SJSA1 (cell line): ENCODE measurements around the gene TAB2. TPM values are rescaled to one million over a fixed set of nuclear protein-coding genes. Genes with fewer than 3 reads are reported as not detected.
"Not testable (repeated sequence)": the region's sequence is repeated elsewhere in the genome, so short reads cannot be mapped to it uniquely, and the experiment has no call there.

Source experiments
- DNase-seq, 2 experiments: peaks; one replicate each; pipeline ENCODE4 v3.0.0-alpha.2; 2015 to 2020; ENCODE audit warnings: low spot score in 2 of 2, low read depth in 1 of 2
- H3K27ac ChIP-seq: fragments of 250-450 bp; sonication (Bioruptor Pico); 2 replicates; pipeline ENCODE4 v1.5.1; 2020; ENCODE audit warnings: mild to moderate bottlenecking, moderate library complexity
- H3K27me3 ChIP-seq: fragments of 250-450 bp; sonication (Bioruptor Pico); replicated peaks from 2 replicates; pipeline ENCODE4 v1.5.1; 2020; ENCODE audit warnings: mild to moderate bottlenecking, moderate library complexity
- H3K36me3 ChIP-seq: fragments of 250-450 bp; sonication (Bioruptor Pico); 2 replicates; pipeline ENCODE4 v1.5.1; 2020; ENCODE audit warnings: mild to moderate bottlenecking
- H3K4me1 ChIP-seq: fragments of 250-450 bp; sonication (Bioruptor Pico); replicated peaks from 2 replicates; pipeline ENCODE4 v1.6.1; 2021; ENCODE audit warnings: mild to moderate bottlenecking
- H3K4me3 ChIP-seq: fragments of 250-450 bp; sonication (Bioruptor Pico); 2 replicates; pipeline ENCODE4 v1.5.1; 2020; ENCODE audit warnings: mild to moderate bottlenecking
- H3K9me3 ChIP-seq: fragments of 250-450 bp; sonication (Bioruptor Pico); replicated peaks from 2 replicates; pipeline ENCODE4 v1.5.1; 2020; ENCODE audit warnings: mild to moderate bottlenecking
- total RNA-seq: library from RNA; depleted of rRNA; stranded (reverse); fragments of >200 nt; shearing (Covaris generic); gene quantifications from 2 replicates; pipeline ENCODE4 v1.2.3, GENCODE V29; 2014

TAB2 gene
- total RNA-seq, 1 experiment from 2014 or later, result 48.5 TPM

GRCh38 chr6:149318581-149319286, 1.2 kb downstream of the TAB2 start:
- H3K4me1 ChIP-seq, result peaks cover 37% of the 10 kb centered on the region
- DNase-seq, result peak in 1 of 2 experiments; percentile 50
- H3K36me3 ChIP-seq, result peaks cover 10% of the 10 kb centered on the region
- no peaks in the 10 kb centered on the region for H3K9me3 ChIP-seq
- H3K27me3 ChIP-seq, result no peaks in the 10 kb centered on the region; the same call in 1 of the 2 replicates
- peak overlapping the region; percentile 97 for H3K4me3 ChIP-seq
- H3K27ac ChIP-seq, result peak overlapping the region; percentile 57

GRCh38 chr6:149319422-149319821, 1.9 kb downstream of the TAB2 start:
- Histone ChIP-seq H3K27me3 (no peaks in the 10 kb centered on the region; the same call in 1 of the 2 replicates), H3K9me3 (no peaks in the 10 kb centered on the region), H3K36me3 (peaks cover 10% of the 10 kb centered on the region), H3K27ac (peak overlapping the region; percentile 57), H3K4me1 (peaks cover 41% of the 10 kb centered on the region), H3K4me3 (peak overlapping the region; percentile 97)
- DNase-seq, result no peak

- peak in 1 of 2 experiments; percentile 43 for DNase-seq
- Histone ChIP-seq H3K27ac (peak overlapping the region; percentile 57), H3K4me3 (peak overlapping the region; percentile 97), H3K4me1 (peaks cover 41% of the 10 kb centered on the region)
- not testable (repeated sequence) for H3K27me3 ChIP-seq, H3K36me3 ChIP-seq, H3K9me3 ChIP-seq
These were observed 2.5 kb downstream of the TAB2 start for GRCh38 chr6:149320016-149320415.

- H3K4me3 ChIP-seq, result no peak overlapping the region
- H3K9me3 ChIP-seq, result no peaks in the 10 kb centered on the region
- DNase-seq, result no peak
- peaks cover 12% of the 10 kb centered on the region for H3K36me3 ChIP-seq
- H3K4me1 ChIP-seq, result peaks cover 46% of the 10 kb centered on the region
- no peaks in the 10 kb centered on the region; the same call in 1 of the 2 replicates for H3K27me3 ChIP-seq
- no peak overlapping the region for H3K27ac ChIP-seq
These were observed 3.3 kb downstream of the TAB2 start for GRCh38 chr6:149320796-149321195.

- no peak for DNase-seq
- no peaks in the 10 kb centered on the region; the same call in 1 of the 2 replicates for H3K27me3 ChIP-seq
- H3K27ac ChIP-seq, result no peak overlapping the region
- no peak overlapping the region for H3K4me3 ChIP-seq
- H3K9me3 ChIP-seq, result no peaks in the 10 kb centered on the region
- H3K4me1 ChIP-seq, result peaks cover 41% of the 10 kb centered on the region
- peaks cover 19% of the 10 kb centered on the region; the same call in 1 of the 2 replicates for H3K36me3 ChIP-seq
These were observed 5.8 kb downstream of the TAB2 start for GRCh38 chr6:149323353-149323752.

GRCh38 chr6:149323925-149324324, 6.4 kb downstream of the TAB2 start:
- H3K4me1 ChIP-seq, result peaks cover 41% of the 10 kb centered on the region
- no peak for DNase-seq
- no peak overlapping the region for H3K27ac ChIP-seq
- no peak overlapping the region for H3K4me3 ChIP-seq
- H3K27me3 ChIP-seq, result no peaks in the 10 kb centered on the region; the same call in 1 of the 2 replicates
- H3K9me3 ChIP-seq, result no peaks in the 10 kb centered on the region; the same call in 1 of the 2 replicates
- H3K36me3 ChIP-seq, result peaks cover 22% of the 10 kb centered on the region

GRCh38 chr6:149324428-149324827, 6.9 kb downstream of the TAB2 start:
- Histone ChIP-seq H3K4me1 (peaks cover 45% of the 10 kb centered on the region), H3K36me3 (peaks cover 22% of the 10 kb centered on the region), H3K27me3 (no peaks in the 10 kb centered on the region; the same call in 1 of the 2 replicates), H3K9me3 (no peaks in the 10 kb centered on the region; the same call in 1 of the 2 replicates), H3K27ac (no peak overlapping the region), H3K4me3 (no peak overlapping the region)
- no peak for DNase-seq

- H3K4me3 ChIP-seq, result no peak overlapping the region
- no peak overlapping the region for H3K27ac ChIP-seq
- no peak for DNase-seq
- H3K9me3 ChIP-seq, result no peaks in the 10 kb centered on the region; the same call in 1 of the 2 replicates
- no peaks in the 10 kb centered on the region; the same call in 1 of the 2 replicates for H3K27me3 ChIP-seq
- H3K4me1 ChIP-seq, result peaks cover 32% of the 10 kb centered on the region
- peaks cover 22% of the 10 kb centered on the region for H3K36me3 ChIP-seq
These were observed 8.2 kb downstream of the TAB2 start for GRCh38 chr6:149325648-149326236.

GRCh38 chr6:149327638-149328037, 10.1 kb downstream of the TAB2 start:
- peaks cover 35% of the 10 kb centered on the region for H3K4me1 ChIP-seq
- H3K36me3 ChIP-seq, result peaks cover 22% of the 10 kb centered on the region
- DNase-seq, result no peak
- H3K27ac ChIP-seq, result no peak overlapping the region
- H3K9me3 ChIP-seq, result no peaks in the 10 kb centered on the region; the same call in 1 of the 2 replicates
- H3K27me3 ChIP-seq, result no peaks in the 10 kb centered on the region; the same call in 1 of the 2 replicates
- H3K4me3 ChIP-seq, result no peak overlapping the region

- DNase-seq, result no peak
- Histone ChIP-seq H3K9me3 (no peaks in the 10 kb centered on the region; the same call in 1 of the 2 replicates), H3K4me3 (no peak overlapping the region), H3K27me3 (no peaks in the 10 kb centered on the region), H3K36me3 (peaks cover 22% of the 10 kb centered on the region), H3K4me1 (peaks cover 36% of the 10 kb centered on the region), H3K27ac (no peak overlapping the region)
These were observed 10.6 kb downstream of the TAB2 start for GRCh38 chr6:149328083-149328482.

- no peak for DNase-seq
- Histone ChIP-seq H3K27ac (no peak overlapping the region), H3K9me3 (no peaks in the 10 kb centered on the region; the same call in 1 of the 2 replicates), H3K27me3 (no peaks in the 10 kb centered on the region), H3K4me1 (peaks cover 40% of the 10 kb centered on the region), H3K36me3 (peaks cover 22% of the 10 kb centered on the region), H3K4me3 (no peak overlapping the region)
These were observed 12.0 kb downstream of the TAB2 start for GRCh38 chr6:149329529-149329928.

GRCh38 chr6:149330133-149330532, 12.6 kb downstream of the TAB2 start:
- no peaks in the 10 kb centered on the region; the same call in 1 of the 2 replicates for H3K9me3 ChIP-seq
- DNase-seq, result no peak
- H3K4me3 ChIP-seq, result no peak overlapping the region
- peaks cover 45% of the 10 kb centered on the region for H3K4me1 ChIP-seq
- H3K27me3 ChIP-seq, result no peaks in the 10 kb centered on the region
- H3K36me3 ChIP-seq, result peaks cover 22% of the 10 kb centered on the region
- no peak overlapping the region for H3K27ac ChIP-seq

GRCh38 chr6:149331043-149331807, 13.7 kb downstream of the TAB2 start:
- DNase-seq, result no peak
- no peak overlapping the region for H3K4me3 ChIP-seq
- H3K27ac ChIP-seq, result no peak overlapping the region
- peaks cover 50% of the 10 kb centered on the region for H3K4me1 ChIP-seq
- H3K27me3 ChIP-seq, result no peaks in the 10 kb centered on the region
- no peaks in the 10 kb centered on the region; the same call in 1 of the 2 replicates for H3K9me3 ChIP-seq
- H3K36me3 ChIP-seq, result peaks cover 19% of the 10 kb centered on the region
